ENCODE data around the gene PRKN. TPM values are rescaled to one million over a fixed set of nuclear protein-coding genes. Genes with fewer than 3 reads are reported as not detected.

The PRKN gene
- total and polyA plus RNA-seq, 3 experiments from 2014 or later = 0.22 to 1.0 (median 0.55) TPM

DNA sequence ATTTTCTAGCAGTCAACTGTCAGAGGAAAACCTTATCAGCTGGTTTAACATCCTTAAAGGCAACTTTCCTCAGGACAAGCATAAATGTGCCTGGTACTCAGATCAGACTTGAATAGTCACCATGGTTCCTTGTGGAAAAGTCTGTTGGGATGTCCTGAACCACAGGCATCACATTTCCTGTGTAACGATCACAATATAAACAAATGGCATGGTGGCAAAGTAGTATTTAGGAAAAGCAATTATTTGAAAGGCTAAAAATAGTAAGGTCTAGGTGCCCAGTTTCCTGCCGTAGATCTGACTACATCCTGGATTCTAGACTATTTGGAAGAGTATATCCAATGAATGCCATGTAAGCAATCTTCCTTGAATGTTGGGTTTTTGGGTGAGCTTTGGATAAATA is 1181.8 kb downstream of the PRKN start:
- Mint-ChIP-seq H3K9me3 (peaks cover 0 to 2% (median 0%) of the 10 kb centered on the region in 5 donors), H3K27me3 (no peaks in the 10 kb centered on the region), H3K27ac (no peak overlapping the region), H3K36me3 (peaks cover 0 to 5% (median 0%) of the 10 kb centered on the region in 3 donors), H3K4me3 (no peak overlapping the region), H3K4me1 (peaks cover 0 to 2% (median 0%) of the 10 kb centered on the region in 3 donors)
- CTCF ChIA-PET = no interaction called here
- DNase-seq = no peak
- POLR2A ChIA-PET = no interaction called here
- Histone ChIP-seq H3K4me3 (ENCODE audit: low read length) (no peak overlapping the region), H3K27ac (ENCODE audit: low read depth, low read length) (no peak overlapping the region), H3K9me3 (ENCODE audit: low read length) (no peaks in the 10 kb centered on the region), H3K4me1 (ENCODE audit: insufficient read depth, low read length) (no peaks in the 10 kb centered on the region), H3K36me3 (ENCODE audit: insufficient read depth, low read length) (no peaks in the 10 kb centered on the region), H3K27me3 (ENCODE audit: insufficient read depth, low read length, poor library complexity, severe bottlenecking) (no peaks in the 10 kb centered on the region)

DNA sequence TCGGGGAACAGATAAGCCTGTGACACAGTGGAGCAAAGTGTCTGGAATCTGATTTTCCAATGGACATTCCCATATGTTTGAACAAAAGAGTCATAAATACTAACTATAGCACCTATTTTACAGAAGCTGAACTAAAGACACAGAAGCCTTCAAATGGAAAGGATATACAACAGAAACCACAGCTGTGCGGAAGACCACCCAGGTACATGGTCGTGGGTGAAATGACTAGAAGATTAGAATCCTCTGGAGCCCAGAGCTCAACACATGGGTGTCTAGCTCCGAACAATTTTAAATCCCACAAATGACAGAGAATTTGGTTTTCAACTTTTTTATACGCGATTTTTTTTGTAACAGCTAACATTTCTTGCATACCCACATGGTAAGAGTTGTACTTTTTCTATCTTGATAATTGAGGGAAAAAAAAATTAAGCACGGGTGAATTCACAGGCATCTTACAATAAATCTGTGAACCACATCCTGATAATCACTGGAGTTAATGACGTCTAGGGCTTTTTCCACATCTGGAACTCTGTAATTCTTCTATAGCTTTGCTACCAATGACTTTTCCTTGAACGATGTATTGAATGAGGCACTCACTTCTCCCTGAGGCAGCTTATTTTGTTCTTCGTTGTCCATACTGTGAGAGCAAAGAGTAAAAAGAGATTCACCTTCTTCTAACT is 1182.6 kb downstream of the PRKN start:
- H3K9me3 Mint-ChIP-seq = peaks cover 0 to 2% (median 0%) of the 10 kb centered on the region in 5 donors

DNA sequence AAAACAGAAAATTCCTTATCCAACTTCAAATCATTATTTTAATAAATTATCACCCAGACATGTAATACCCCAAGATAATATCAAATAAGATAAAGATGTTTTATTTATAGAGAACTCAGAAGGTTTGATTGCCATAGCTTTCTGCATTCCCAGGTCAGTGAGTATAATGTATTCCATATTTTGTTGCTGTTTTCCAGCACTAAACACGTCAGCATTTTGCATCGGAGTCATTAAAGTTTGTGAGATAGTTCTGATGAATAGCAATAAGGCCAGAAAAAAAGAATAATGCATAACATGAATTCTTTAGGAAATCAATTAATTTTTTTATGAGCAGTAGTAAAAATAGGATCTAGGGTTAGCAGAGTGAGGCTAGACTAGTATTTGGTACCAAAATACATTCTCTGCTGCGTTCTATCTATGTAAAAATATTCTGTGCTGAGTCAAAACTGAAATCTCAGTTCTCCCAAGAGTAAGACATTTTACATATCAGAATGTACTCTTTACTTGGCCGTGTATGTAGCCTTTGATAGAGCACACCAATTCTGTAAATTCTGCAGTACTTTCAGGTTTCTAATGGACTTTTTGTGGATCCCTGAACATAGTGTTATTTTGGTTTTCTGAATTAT is 1183.8 kb downstream of the PRKN start:
- H3K9me3 ChIP-seq (ENCODE audit: low read length) = no peaks in the 10 kb centered on the region
- H3K27ac ChIP-seq (ENCODE audit: low read depth, low read length) = no peak overlapping the region
- CTCF ChIA-PET = no interaction called here
- H3K36me3 ChIP-seq (ENCODE audit: insufficient read depth, low read length) = no peaks in the 10 kb centered on the region
- no peak overlapping the region for H3K27ac Mint-ChIP-seq
- no peak overlapping the region for H3K4me3 Mint-ChIP-seq
- no peak for DNase-seq
- POLR2A ChIA-PET = no interaction called here
- no peaks in the 10 kb centered on the region for H3K4me1 ChIP-seq (ENCODE audit: insufficient read depth, low read length)
- H3K4me3 ChIP-seq (ENCODE audit: low read length) = no peak overlapping the region
- peaks cover 0 to 5% (median 0%) of the 10 kb centered on the region in 3 donors for H3K36me3 Mint-ChIP-seq
- H3K4me1 Mint-ChIP-seq = peaks cover 0 to 2% (median 0%) of the 10 kb centered on the region in 3 donors
- no peaks in the 10 kb centered on the region for H3K27me3 ChIP-seq (ENCODE audit: insufficient read depth, low read length, poor library complexity, severe bottlenecking)
- H3K27me3 Mint-ChIP-seq = no peaks in the 10 kb centered on the region
- H3K9me3 Mint-ChIP-seq = peaks cover 0 to 2% (median 0%) of the 10 kb centered on the region in 5 donors

More for the DNA sequence above, 1182.6 kb downstream of the PRKN start:
- no peak overlapping the region for H3K4me3 ChIP-seq (ENCODE audit: low read length)
- ChIA-PET POLR2A (no interaction called here), CTCF (no interaction called here)
- Mint-ChIP-seq H3K36me3 (peaks cover 0 to 5% (median 0%) of the 10 kb centered on the region in 3 donors), H3K27me3 (no peaks in the 10 kb centered on the region), H3K4me1 (peaks cover 0 to 2% (median 0%) of the 10 kb centered on the region in 3 donors), H3K27ac (no peak overlapping the region), H3K4me3 (no peak overlapping the region)
- DNase-seq = no peak
- no peak overlapping the region for H3K27ac ChIP-seq (ENCODE audit: low read depth, low read length)
- no peaks in the 10 kb centered on the region for H3K36me3 ChIP-seq (ENCODE audit: insufficient read depth, low read length)
- H3K9me3 ChIP-seq (ENCODE audit: low read length) = no peaks in the 10 kb centered on the region
- H3K27me3 ChIP-seq (ENCODE audit: insufficient read depth, low read length, poor library complexity, severe bottlenecking) = no peaks in the 10 kb centered on the region
- no peaks in the 10 kb centered on the region for H3K4me1 ChIP-seq (ENCODE audit: insufficient read depth, low read length)

DNA sequence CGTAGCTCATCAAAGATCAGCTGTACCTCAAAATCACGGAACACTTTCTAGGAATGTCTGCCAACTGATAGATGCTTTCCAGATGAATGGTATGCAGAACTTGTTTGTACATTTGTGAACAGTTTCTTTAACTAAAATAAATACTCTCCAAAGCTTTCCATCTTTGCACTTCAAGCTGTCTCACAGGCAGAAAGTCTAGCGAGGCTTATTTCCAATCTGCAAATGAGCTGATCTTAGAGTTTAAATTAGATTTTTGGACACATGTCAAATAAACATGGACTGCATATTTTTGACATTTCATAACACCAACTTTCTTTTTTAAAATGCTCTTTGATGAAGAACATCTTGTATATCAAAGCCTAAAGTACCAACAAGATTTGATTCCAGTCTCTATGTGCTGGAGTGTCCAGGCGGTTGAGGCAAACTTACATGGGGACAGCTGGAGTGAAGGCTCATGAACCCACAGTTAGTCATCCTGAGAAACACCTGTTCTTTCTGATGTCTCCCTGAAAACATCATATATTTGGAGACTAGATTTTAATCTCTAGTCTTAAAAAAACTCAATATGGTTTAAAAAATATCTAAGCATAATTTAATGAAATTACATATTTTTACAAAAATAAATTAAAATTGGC is 1185.1 kb downstream of the PRKN start:
- DNase-seq = no peak
- ChIA-PET POLR2A (no interaction called here), CTCF (no interaction called here)
- no peaks in the 10 kb centered on the region for H3K27me3 ChIP-seq (ENCODE audit: insufficient read depth, low read length, poor library complexity, severe bottlenecking)
- no peaks in the 10 kb centered on the region for H3K4me1 ChIP-seq (ENCODE audit: insufficient read depth, low read length)
- Mint-ChIP-seq H3K27ac (no peak overlapping the region), H3K27me3 (no peaks in the 10 kb centered on the region), H3K4me3 (no peak overlapping the region), H3K4me1 (peaks cover 0 to 2% (median 0%) of the 10 kb centered on the region in 3 donors), H3K36me3 (peaks cover 0 to 5% (median 0%) of the 10 kb centered on the region in 3 donors), H3K9me3 (peaks cover 0 to 2% (median 0%) of the 10 kb centered on the region in 5 donors)
- H3K36me3 ChIP-seq (ENCODE audit: insufficient read depth, low read length) = no peaks in the 10 kb centered on the region
- H3K27ac ChIP-seq (ENCODE audit: low read depth, low read length) = no peak overlapping the region
- no peak overlapping the region for H3K4me3 ChIP-seq (ENCODE audit: low read length)
- no peaks in the 10 kb centered on the region for H3K9me3 ChIP-seq (ENCODE audit: low read length)

DNA sequence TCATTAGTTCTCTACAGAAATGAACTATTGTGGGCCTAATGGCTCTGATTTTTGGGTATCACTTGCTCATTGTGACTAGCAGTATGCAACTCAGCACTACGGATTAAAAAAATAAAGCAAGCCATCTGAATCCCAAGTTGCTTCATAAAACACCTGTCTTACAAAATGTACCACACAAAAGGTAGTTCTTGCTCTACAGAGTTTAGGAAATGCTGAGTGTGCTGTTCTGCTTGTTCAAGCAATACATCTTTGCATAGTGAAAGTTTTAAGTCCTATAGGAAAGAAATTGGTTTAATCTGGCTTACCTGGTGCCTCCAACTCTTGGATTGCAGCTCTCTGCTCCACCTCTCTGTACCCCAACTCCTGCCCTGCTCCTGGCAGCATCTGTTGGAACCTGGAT is 1187.0 kb downstream of the PRKN start:
- Histone ChIP-seq H3K27ac (ENCODE audit: low read depth, low read length) (no peak overlapping the region), H3K36me3 (ENCODE audit: insufficient read depth, low read length) (no peaks in the 10 kb centered on the region), H3K27me3 (ENCODE audit: insufficient read depth, low read length, poor library complexity, severe bottlenecking) (no peaks in the 10 kb centered on the region), H3K9me3 (ENCODE audit: low read length) (no peaks in the 10 kb centered on the region), H3K4me3 (ENCODE audit: low read length) (no peak overlapping the region), H3K4me1 (ENCODE audit: insufficient read depth, low read length) (no peaks in the 10 kb centered on the region)
- H3K36me3 Mint-ChIP-seq = peaks cover 0 to 5% (median 0%) of the 10 kb centered on the region in 3 donors
- no peak for DNase-seq
- ChIA-PET POLR2A (no interaction called here), CTCF (no interaction called here)
- peaks cover 0 to 2% (median 0%) of the 10 kb centered on the region in 5 donors for H3K9me3 Mint-ChIP-seq
- H3K27ac Mint-ChIP-seq = no peak overlapping the region
- H3K4me1 Mint-ChIP-seq = peaks cover 0 to 2% (median 0%) of the 10 kb centered on the region in 3 donors
- H3K27me3 Mint-ChIP-seq = peaks cover 0 to 2% of the 10 kb centered on the region in 2 donors
- no peak overlapping the region for H3K4me3 Mint-ChIP-seq

DNA sequence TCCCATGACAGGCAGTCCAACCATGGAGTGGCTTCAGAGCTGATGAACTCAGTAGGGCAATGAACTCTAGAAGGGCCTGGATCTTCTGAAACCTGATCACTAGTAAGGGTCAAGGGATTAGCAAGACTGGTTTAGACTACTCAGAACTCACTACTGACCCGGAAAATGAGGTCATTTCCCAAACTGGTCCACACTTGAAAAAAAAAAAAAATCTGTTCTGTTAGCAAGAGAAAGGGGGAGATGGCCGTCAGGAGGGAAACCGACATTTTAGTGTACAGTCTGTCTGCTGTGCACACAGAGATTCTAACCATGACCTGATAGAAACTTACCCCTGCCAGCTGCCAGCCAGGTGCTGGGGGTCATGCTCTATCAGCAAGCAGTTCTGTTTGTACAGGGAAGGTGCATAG is 1191.3 kb downstream of the PRKN start:
- Mint-ChIP-seq H3K4me1 (no peaks in the 10 kb centered on the region), H3K4me3 (no peak overlapping the region), H3K36me3 (no peaks in the 10 kb centered on the region), H3K9me3 (peaks cover 0 to 5% (median 0%) of the 10 kb centered on the region in 5 donors), H3K27ac (no peak overlapping the region), H3K27me3 (peaks cover 0 to 3% of the 10 kb centered on the region in 2 donors)
- no peaks in the 10 kb centered on the region for H3K36me3 ChIP-seq (ENCODE audit: insufficient read depth, low read length)
- no peaks in the 10 kb centered on the region for H3K9me3 ChIP-seq (ENCODE audit: low read length)
- no peak overlapping the region for H3K4me3 ChIP-seq (ENCODE audit: low read length)
- no peaks in the 10 kb centered on the region for H3K27me3 ChIP-seq (ENCODE audit: insufficient read depth, low read length, poor library complexity, severe bottlenecking)
- DNase-seq = no peak
- H3K4me1 ChIP-seq (ENCODE audit: insufficient read depth, low read length) = no peaks in the 10 kb centered on the region
- POLR2A ChIA-PET = no interaction called here
- H3K27ac ChIP-seq (ENCODE audit: low read depth, low read length) = no peak overlapping the region
- CTCF ChIA-PET = no interaction called here

DNA sequence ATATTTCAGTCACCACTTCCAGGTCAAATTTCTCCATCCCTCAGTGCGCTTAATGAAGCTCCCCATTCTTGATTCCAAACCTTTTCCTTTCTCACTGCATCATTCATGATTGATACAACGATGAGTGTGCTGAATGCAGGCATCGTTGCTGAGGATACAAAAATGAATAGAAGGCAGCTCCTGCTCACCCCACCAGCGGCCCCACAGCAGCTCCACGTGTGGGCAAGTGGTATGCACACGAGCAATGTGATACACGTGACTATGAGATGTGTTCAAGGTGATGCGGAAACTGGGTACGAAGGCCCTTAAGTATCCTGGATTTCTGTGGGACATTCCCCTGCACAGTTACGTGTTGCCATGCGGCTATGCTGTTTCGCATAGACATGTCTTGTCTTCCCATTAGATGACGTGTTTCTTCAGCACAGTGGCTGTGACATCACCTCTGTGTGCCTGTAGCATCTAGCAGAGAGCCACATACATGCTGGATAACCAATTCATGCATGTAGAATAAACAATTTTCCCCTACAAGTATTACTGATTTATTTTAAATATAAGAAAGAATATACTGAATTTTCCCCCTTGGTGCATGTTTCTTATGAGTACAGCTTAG is 1193.2 kb downstream of the PRKN start:
- H3K27ac ChIP-seq (ENCODE audit: low read depth, low read length) = no peak overlapping the region
- DNase-seq = no peak
- Mint-ChIP-seq H3K9me3 (peaks cover 0 to 4% (median 0%) of the 10 kb centered on the region in 5 donors), H3K27ac (no peak overlapping the region), H3K36me3 (no peaks in the 10 kb centered on the region), H3K4me3 (no peak overlapping the region), H3K4me1 (no peaks in the 10 kb centered on the region), H3K27me3 (peaks cover 0 to 3% of the 10 kb centered on the region in 2 donors)
- ChIA-PET POLR2A (no interaction called here), CTCF (no interaction called here)
- no peaks in the 10 kb centered on the region for H3K4me1 ChIP-seq (ENCODE audit: insufficient read depth, low read length)
- H3K4me3 ChIP-seq (ENCODE audit: low read length) = no peak overlapping the region
- H3K9me3 ChIP-seq (ENCODE audit: low read length) = no peaks in the 10 kb centered on the region
- no peaks in the 10 kb centered on the region for H3K27me3 ChIP-seq (ENCODE audit: insufficient read depth, low read length, poor library complexity, severe bottlenecking)
- no peaks in the 10 kb centered on the region for H3K36me3 ChIP-seq (ENCODE audit: insufficient read depth, low read length)

DNA sequence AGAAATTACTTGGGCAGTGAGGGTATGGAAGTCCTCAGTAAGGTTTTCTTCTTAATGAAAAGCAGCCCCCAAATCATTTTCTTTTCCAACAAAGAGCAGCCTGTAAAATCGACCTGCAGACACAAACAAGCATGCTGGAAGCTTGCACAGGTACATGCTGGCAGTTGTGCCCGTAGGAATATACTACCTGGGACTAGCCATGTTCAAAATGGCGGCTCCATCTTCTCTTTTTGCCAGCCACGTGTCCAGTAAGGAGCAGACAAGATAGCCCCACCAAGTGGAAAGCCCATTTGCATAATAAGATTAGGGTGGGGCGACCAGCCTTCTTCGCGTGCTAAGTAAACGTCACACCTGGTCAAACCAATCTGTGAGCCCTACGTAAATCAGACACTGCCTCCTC is 1194.3 kb downstream of the PRKN start:
- no peaks in the 10 kb centered on the region for H3K36me3 Mint-ChIP-seq
- Histone ChIP-seq H3K27me3 (ENCODE audit: insufficient read depth, low read length, poor library complexity, severe bottlenecking) (no peaks in the 10 kb centered on the region), H3K4me3 (ENCODE audit: low read length) (no peak overlapping the region), H3K27ac (ENCODE audit: low read depth, low read length) (no peak overlapping the region), H3K36me3 (ENCODE audit: insufficient read depth, low read length) (no peaks in the 10 kb centered on the region), H3K9me3 (ENCODE audit: low read length) (no peaks in the 10 kb centered on the region), H3K4me1 (ENCODE audit: insufficient read depth, low read length) (no peaks in the 10 kb centered on the region)
- H3K9me3 Mint-ChIP-seq = peaks cover 0 to 4% (median 0%) of the 10 kb centered on the region in 5 donors
- H3K4me3 Mint-ChIP-seq = no peak overlapping the region
- DNase-seq = no peak
- peaks cover 0 to 3% of the 10 kb centered on the region in 2 donors for H3K27me3 Mint-ChIP-seq
- no peak overlapping the region for H3K27ac Mint-ChIP-seq
- no peaks in the 10 kb centered on the region for H3K4me1 Mint-ChIP-seq
- ChIA-PET POLR2A (no interaction called here), CTCF (no interaction called here)
